MG63 (cell line): ENCODE measurements around the gene EPHX1. TPM values are rescaled to one million over a fixed set of nuclear protein-coding genes. Genes with fewer than 3 reads are reported as not detected.
"Not testable (repeated sequence)": the region's sequence is repeated elsewhere in the genome, so short reads cannot be mapped to it uniquely, and the experiment has no call there.

Experiments used
- DNase-seq: peaks from one replicate; pipeline ENCODE4 v3.0.0-alpha.2; 2020
- H3K27me3 ChIP-seq: fragments of 250-450 bp; sonication (Bioruptor Pico); 2 replicates; pipeline ENCODE4 v1.5.1; 2020; ENCODE audit warnings: mild to moderate bottlenecking, moderate library complexity
- H3K36me3 ChIP-seq: fragments of 250-450 bp; sonication (Bioruptor Pico); 2 replicates; pipeline ENCODE4 v1.5.1; 2020; ENCODE audit warnings: mild to moderate bottlenecking, moderate library complexity
- H3K4me3 ChIP-seq: fragments of 250-450 bp; sonication (Bioruptor Pico); 2 replicates; pipeline ENCODE4 v1.5.1; 2020; ENCODE audit warnings: mild to moderate bottlenecking, moderate library complexity
- H3K9me3 ChIP-seq: fragments of 250-450 bp; sonication (Bioruptor Pico); 2 replicates; pipeline ENCODE4 v1.5.1; 2020; ENCODE audit warnings: mild to moderate bottlenecking, moderate library complexity
- total RNA-seq: library from RNA; depleted of rRNA; stranded (reverse); fragments of >200 nt; shearing (Covaris generic); gene quantifications from 2 replicates; pipeline ENCODE4 v1.2.3, GENCODE V29; 2014; ENCODE audit warnings: low replicate concordance

The EPHX1 gene
- total RNA-seq, 1 experiment from 2014 or later, result 80.7 TPM

GRCh38 chr1:225877580-225877979 is 67.7 kb downstream of the EPHX1 start:
- Histone ChIP-seq H3K9me3 (no peaks in the 10 kb centered on the region), H3K4me3 (no peak overlapping the region), H3K36me3 (peaks cover 20% of the 10 kb centered on the region), H3K27me3 (no peaks in the 10 kb centered on the region)
- DNase-seq, result peak; percentile 42

- no peak for DNase-seq
- Histone ChIP-seq H3K9me3 (no peaks in the 10 kb centered on the region), H3K4me3 (no peak overlapping the region), H3K27me3 (no peaks in the 10 kb centered on the region), H3K36me3 (peaks cover 20% of the 10 kb centered on the region)
Observed at GRCh38 chr1:225878282-225878681, 68.4 kb downstream of the EPHX1 start.

DNA sequence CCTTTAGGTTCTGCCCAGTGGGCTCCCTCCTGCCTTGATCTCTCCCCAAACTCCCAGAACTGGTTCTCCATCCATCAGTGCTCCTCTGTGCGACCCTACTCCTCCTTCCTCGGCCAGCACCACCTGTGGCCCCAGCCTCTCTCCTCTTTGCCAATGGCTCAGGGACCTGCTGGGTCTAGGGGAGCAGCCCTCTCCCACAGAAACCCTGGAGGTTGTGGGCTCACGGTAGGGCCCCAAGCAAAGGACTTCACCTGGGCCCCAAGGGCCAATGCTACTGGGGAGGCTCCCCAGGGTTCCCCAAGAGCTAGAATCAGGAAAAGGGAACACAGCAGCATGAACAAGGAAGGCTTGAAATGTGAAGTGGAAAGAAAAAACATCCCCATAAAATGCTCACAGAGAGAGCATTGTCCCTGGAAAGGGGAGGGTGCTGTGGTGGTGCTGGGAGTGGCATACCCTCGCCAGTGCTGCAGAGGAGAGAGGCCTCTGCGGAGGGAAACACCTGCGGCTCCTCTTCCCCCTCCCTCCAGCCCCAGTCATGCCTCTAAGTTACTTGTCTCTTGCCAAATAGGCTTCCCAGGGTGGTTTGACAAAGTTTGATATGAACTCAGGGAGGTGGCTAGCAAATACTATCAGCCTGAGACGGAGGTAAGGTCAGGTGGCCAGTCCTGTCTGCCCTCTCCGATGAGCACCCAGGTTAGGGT is 69.7 kb downstream of the EPHX1 start:
- no peak for DNase-seq
- Histone ChIP-seq H3K4me3 (no peak overlapping the region), H3K27me3 (no peaks in the 10 kb centered on the region), H3K36me3 (peaks cover 12% of the 10 kb centered on the region), H3K9me3 (no peaks in the 10 kb centered on the region)

DNA sequence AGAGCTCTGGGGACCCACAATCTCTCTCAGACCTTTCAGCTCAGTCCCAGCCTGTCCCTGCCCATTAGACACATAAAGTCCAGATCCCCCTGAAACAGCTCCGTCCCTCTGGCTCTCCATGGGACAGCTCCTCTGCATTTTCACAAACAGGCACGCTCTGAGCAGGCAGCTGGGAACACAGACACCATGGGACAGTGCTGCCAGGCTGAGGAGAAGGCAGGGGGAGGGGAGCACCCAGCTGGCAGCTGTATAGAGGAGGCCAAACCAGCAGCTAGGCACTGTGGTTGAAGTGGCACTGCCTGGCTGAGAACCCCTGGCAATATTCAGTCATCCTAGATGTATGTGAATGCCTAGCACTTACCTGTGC is 70.3 kb downstream of the EPHX1 start:
- no peaks in the 10 kb centered on the region for H3K9me3 ChIP-seq
- H3K4me3 ChIP-seq, result no peak overlapping the region
- H3K36me3 ChIP-seq, result peaks cover 9% of the 10 kb centered on the region
- H3K27me3 ChIP-seq, result no peaks in the 10 kb centered on the region
- no peak for DNase-seq

DNA sequence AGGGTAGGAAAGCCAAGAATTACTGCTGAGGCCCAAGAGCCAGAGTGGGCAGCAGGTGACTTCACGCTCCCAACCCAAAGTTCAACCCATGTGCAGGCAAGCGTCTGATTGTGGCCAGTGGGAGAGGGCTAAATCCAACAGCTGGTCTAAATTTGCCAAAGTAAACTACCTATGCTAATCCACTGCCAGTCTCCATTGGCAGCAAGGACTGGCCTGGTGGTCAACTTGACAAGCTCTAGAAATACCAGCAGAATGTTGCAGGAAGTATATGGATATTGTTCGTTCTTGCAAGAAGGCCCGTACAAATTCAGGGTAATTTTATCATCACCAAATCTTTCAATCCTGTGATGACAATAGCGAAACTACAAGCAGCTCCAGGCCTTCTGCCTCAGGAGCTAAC is 70.7 kb downstream of the EPHX1 start:
- no peak overlapping the region for H3K4me3 ChIP-seq
- H3K36me3 ChIP-seq, result peaks cover 9% of the 10 kb centered on the region
- no peaks in the 10 kb centered on the region for H3K9me3 ChIP-seq
- DNase-seq, result no peak
- H3K27me3 ChIP-seq, result no peaks in the 10 kb centered on the region

- peaks cover 9% of the 10 kb centered on the region for H3K36me3 ChIP-seq
- H3K4me3 ChIP-seq, result peak overlapping the region; percentile 87
- no peaks in the 10 kb centered on the region for H3K9me3 ChIP-seq
- DNase-seq, result peak; percentile 52
- no peaks in the 10 kb centered on the region for H3K27me3 ChIP-seq
Observed at GRCh38 chr1:225881081-225881958, 71.4 kb downstream of the EPHX1 start.

DNA sequence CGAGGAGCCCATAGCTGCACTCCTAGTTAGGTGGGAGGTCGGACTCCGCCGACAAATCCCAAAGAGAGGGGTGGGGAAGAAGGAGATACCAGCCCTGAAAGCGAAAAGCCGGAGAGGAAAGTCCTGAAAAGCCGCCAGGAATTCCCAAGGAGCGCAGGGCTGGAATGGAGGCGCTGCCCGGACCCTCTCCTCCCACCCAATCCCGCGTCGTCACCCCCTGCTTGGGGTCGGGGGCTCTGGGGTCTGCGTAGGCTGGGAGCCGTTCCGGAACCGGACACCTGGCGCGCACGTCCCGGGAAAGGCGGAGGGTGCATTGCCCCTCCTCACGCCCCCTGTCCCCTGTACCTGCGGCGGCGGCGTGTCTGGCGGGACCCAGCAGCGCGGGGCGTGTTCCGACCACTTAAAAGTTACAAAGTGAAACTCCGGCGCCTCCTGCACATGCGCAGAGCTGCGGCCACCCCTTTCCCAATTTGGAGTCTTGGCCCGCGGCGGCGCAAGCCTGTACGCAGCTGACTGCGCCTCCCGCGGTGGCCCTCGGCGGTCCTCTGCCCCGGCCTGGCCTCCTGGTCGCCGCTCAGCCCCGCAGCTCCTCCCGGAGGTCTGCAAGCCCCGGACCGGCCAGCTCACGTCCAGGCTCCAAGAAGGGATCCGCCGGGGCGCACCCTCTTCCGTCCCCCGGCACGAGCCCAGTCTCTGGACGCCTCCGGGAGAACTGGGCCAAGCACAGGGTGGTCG is 72.2 kb downstream of the EPHX1 start, which contains the start of gene TMEM63A:
TSS of gene TMEM63A (minus strand) at position 422 of the 735 bp plus-strand sequence. CDS start 4,800 bp downstream, outside the sequence.
- no peaks in the 10 kb centered on the region for H3K9me3 ChIP-seq
- peak; percentile 87 for DNase-seq
- peaks cover 5% of the 10 kb centered on the region for H3K36me3 ChIP-seq
- H3K27me3 ChIP-seq, result no peaks in the 10 kb centered on the region
- H3K4me3 ChIP-seq, result peak within 1 kb of the TSS; percentile 87

- Histone ChIP-seq H3K27me3 (no peaks in the 10 kb centered on the region), H3K4me3 (peak overlapping the region; percentile 87), H3K36me3 (no peaks in the 10 kb centered on the region; the same call in 1 of the 2 replicates), H3K9me3 (no peaks in the 10 kb centered on the region)
- peak; percentile 71 for DNase-seq
Observed at GRCh38 chr1:225882694-225883615, 73.0 kb downstream of the EPHX1 start.

GRCh38 chr1:225883616-225884265 is 73.8 kb downstream of the EPHX1 start:
- Histone ChIP-seq H3K27me3 (no peaks in the 10 kb centered on the region), H3K36me3 (no peaks in the 10 kb centered on the region; the same call in 1 of the 2 replicates), H3K4me3 (no peak overlapping the region; the same call in 1 of the 2 replicates), H3K9me3 (no peaks in the 10 kb centered on the region)
- no peak for DNase-seq

DNA sequence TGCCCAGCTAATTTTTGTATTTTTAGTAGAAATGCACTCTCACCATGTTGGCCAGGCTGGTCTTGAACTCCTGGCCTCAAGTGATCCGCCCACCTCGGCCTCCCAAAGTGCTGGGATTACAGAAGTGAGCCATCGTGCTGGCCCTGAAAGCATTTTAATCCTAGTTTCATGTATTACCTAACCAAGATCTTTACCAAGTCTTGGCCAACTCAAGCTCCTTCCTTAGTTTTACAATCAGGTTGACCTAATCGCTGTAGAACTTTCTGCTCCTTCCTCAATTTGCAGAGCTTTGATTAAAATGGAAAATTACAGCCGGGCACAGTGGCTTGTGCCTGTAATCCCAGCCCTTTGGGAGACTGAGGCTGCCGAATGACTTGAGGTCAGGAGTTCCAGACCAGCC is 75.4 kb downstream of the EPHX1 start:
- no peak for DNase-seq
- no peak overlapping the region for H3K4me3 ChIP-seq
- H3K9me3 ChIP-seq, result no peaks in the 10 kb centered on the region
- no peaks in the 10 kb centered on the region for H3K36me3 ChIP-seq
- no peaks in the 10 kb centered on the region for H3K27me3 ChIP-seq

- Histone ChIP-seq H3K4me3 (no peak overlapping the region), H3K36me3 (no peaks in the 10 kb centered on the region), H3K9me3 (no peaks in the 10 kb centered on the region), H3K27me3 (no peaks in the 10 kb centered on the region)
- DNase-seq, result no peak
Observed at GRCh38 chr1:225886159-225887029, 76.5 kb downstream of the EPHX1 start.

DNA sequence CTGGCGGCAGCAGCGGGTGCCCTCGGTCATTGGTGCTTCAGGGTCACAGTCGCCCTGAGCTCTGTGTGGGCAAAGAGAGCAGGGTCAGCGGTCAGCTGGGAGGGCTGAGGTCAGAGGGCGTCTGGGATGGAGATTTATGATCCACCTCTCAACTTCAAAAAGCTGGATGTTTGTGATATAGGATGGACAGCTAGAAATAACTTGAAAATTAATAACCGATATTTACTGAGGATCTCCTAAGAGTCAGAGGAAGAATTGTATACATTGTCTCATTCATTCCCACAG is 77.0 kb downstream of the EPHX1 start:
- DNase-seq, result no peak
- Histone ChIP-seq H3K36me3 (no peaks in the 10 kb centered on the region), H3K4me3 (no peak overlapping the region), H3K9me3 (no peaks in the 10 kb centered on the region), H3K27me3 (no peaks in the 10 kb centered on the region)

GRCh38 chr1:225887554-225888288 is 77.8 kb downstream of the EPHX1 start:
- not testable (repeated sequence) for H3K9me3 ChIP-seq, H3K4me3 ChIP-seq

DNA sequence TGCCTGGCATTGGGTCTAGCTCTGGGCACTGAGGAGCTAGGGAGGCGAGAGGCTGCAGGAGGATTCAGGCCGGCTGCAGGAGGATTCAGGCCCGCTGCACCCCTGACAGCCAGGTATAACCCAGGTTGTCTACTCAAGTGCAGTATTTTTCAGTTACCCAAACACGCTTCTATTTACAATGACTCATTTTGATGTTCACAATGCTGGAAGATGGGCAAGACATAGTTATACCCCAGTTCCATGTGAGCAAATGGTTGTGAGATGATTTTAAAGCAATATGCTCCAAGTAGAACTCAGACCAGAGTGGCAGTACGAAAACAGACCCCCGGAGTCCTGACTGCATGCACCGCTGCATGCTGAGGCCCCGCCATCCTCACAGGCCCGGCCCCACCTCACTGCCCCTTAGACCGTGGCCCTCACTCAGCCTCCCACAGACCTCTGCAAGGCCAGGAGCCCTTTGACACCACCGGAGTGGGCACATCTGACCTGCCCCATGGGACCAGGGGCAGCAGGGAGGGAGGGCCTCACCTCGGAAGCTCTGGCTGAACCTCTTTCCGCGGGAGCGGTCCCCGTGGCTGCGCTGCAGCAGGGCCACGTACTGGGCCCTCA is 78.5 kb downstream of the EPHX1 start:
- H3K9me3 ChIP-seq, result no peaks in the 10 kb centered on the region
- DNase-seq, result no peak

More at GRCh38 chr1:225887554-225888288, 77.8 kb downstream of the EPHX1 start:
- H3K36me3 ChIP-seq, DNase-seq, H3K27me3 ChIP-seq: not testable (repeated sequence)

More for the DNA sequence above, 78.5 kb downstream of the EPHX1 start:
- Histone ChIP-seq H3K4me3 (no peak overlapping the region), H3K36me3 (no peaks in the 10 kb centered on the region), H3K27me3 (no peaks in the 10 kb centered on the region)
